Body of pancreas (tissue), 4 donors: ENCODE data around the gene CSTPP1.

Experiments
- POLR2A ChIP-seq, 3 donors: fragments of 450-650 bp; IDR thresholded peaks; one replicate each; pipeline ENCODE4 v1.6.1; 2016; ENCODE audit warnings: antibody characterized with exemption in 3 of 3, mild to moderate bottlenecking in 2 of 3
- TF ChIP-seq, protein P1 (sequence below), 7 experiments: fragments of 450-650 bp in 4 of 7; fragments of 200-600 bp in 3 of 7; sonication (generic) in 3 of 7; IDR thresholded peaks; one replicate each; pipeline ENCODE4 v1.5.1; 2016 to 2019; ENCODE audit warnings: antibody characterized with exemption in 7 of 7

DNA sequence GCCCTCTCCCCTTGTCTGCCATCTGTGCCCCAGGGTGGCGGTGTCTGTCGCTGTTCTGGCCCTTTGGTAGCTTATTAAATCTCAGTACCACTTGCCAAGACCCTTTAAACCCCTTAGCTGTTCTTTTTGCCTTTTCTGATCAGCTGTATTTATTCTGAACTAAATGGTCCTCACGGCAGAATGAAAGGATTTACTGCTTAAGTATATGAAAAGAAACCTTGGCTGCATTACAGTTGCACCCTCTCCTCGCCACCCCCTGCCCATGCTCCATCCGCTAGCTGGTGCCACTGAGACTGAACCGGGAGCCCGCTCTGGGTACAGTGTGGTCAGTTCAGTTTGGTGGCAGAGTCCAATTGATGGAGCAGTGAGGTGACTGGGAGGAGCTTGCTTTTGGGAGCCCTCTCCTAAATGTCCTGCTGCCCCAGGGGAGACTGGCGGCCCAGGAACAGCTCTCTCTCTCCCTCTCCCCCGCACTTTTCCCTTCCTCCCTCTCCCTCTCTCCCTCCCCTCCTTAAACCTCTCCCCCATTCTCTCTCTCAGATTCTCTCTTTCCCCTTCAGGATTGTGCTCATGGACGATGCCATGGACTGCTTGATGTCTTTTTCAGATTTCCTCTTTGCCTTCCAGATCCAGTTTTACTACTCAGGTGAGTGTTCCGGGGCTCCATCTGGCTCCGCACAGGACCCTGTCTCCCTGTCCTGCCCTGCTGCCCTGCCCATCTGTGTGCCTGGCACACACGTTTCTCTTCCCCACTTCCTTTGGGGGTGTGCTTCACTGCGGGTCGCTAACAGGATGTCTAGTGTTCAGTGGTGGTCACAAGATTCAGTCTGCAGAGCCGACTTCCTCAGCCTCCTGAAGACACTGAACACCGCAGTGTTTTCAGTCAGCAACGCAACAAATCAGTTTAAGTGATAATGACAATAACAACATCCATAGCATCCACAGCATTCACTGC, 218.3 kb downstream of the CSTPP1 start:
- TF ChIP-seq, protein P1, sequence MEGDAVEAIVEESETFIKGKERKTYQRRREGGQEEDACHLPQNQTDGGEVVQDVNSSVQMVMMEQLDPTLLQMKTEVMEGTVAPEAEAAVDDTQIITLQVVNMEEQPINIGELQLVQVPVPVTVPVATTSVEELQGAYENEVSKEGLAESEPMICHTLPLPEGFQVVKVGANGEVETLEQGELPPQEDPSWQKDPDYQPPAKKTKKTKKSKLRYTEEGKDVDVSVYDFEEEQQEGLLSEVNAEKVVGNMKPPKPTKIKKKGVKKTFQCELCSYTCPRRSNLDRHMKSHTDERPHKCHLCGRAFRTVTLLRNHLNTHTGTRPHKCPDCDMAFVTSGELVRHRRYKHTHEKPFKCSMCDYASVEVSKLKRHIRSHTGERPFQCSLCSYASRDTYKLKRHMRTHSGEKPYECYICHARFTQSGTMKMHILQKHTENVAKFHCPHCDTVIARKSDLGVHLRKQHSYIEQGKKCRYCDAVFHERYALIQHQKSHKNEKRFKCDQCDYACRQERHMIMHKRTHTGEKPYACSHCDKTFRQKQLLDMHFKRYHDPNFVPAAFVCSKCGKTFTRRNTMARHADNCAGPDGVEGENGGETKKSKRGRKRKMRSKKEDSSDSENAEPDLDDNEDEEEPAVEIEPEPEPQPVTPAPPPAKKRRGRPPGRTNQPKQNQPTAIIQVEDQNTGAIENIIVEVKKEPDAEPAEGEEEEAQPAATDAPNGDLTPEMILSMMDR (IDR thresholded peaks at IDR 0.05), result no peak
- no peak for TF ChIP-seq POLR2A (IDR thresholded peaks at IDR 0.05)
